C4-2B (cell line): ENCODE results near the gene CYB561D2.

Experiments used
- H3K27ac ChIP-seq: fragments of 450-650 bp; 2 replicates; pipeline ENCODE4 v1.5.1; 2017
- CTCF ChIP-seq: fragments of 450-650 bp; conservative IDR thresholded peaks from 2 replicates; pipeline ENCODE4 v1.5.1; 2017; ENCODE audit warnings: mild to moderate bottlenecking
- ZFX ChIP-seq: fragments of 450-650 bp; IDR thresholded peaks from 2 replicates; pipeline ENCODE4 v1.6.1; 2017

Gene CYB561D2

GRCh38 chr3:50381383-50381782 is 30.7 kb downstream of the CYB561D2 start:
- no peak overlapping the region for H3K27ac ChIP-seq
- no peak for TF ChIP-seq CTCF
- no peak for TF ChIP-seq ZFX

- TF ChIP-seq ZFX: no peak
- TF ChIP-seq CTCF: no peak
- no peak overlapping the region for H3K27ac ChIP-seq
Measured at GRCh38 chr3:50382722-50383121, 32.1 kb downstream of the CYB561D2 start.

- TF ChIP-seq ZFX: no peak
- TF ChIP-seq CTCF: no peak
- H3K27ac ChIP-seq: no peak overlapping the region
Measured at GRCh38 chr3:50383750-50384149, 33.1 kb downstream of the CYB561D2 start.

- no peak overlapping the region for H3K27ac ChIP-seq
- no peak for TF ChIP-seq ZFX
- TF ChIP-seq CTCF: no peak
Measured at GRCh38 chr3:50385754-50386153, 35.1 kb downstream of the CYB561D2 start.

- H3K27ac ChIP-seq: no peak overlapping the region
- TF ChIP-seq CTCF: no peak
- TF ChIP-seq ZFX: no peak
Measured at GRCh38 chr3:50388016-50388719, 37.5 kb downstream of the CYB561D2 start.

GRCh38 chr3:50388720-50389413 is 38.2 kb downstream of the CYB561D2 start:
- H3K27ac ChIP-seq: no peak overlapping the region
- TF ChIP-seq CTCF: no peak
- no peak for TF ChIP-seq ZFX

- H3K27ac ChIP-seq: no peak overlapping the region
- TF ChIP-seq ZFX (no peak), CTCF (no peak)
Measured at GRCh38 chr3:50389414-50389767, 38.7 kb downstream of the CYB561D2 start.
